Testis (tissue), 2 donors: Measurements from ENCODE around the gene GRM3.

Experiments
- CTCF ChIP-seq, 3 experiments: fragments of 450-650 bp in 2 of 3; fragments of 200-600 bp in 1 of 3; sonication (generic) in 1 of 3; IDR thresholded peaks; one replicate each; pipeline ENCODE4 v1.5.1; 2016 to 2019; ENCODE audit warnings: antibody characterized with exemption in 3 of 3, mild to moderate bottlenecking in 2 of 3, moderate library complexity in 1 of 3
- POLR2A ChIP-seq: fragments of 450-650 bp; IDR thresholded peaks from one replicate; pipeline ENCODE4 v1.6.1; 2017; ENCODE audit warnings: antibody characterized with exemption, mild to moderate bottlenecking, moderate library complexity

GRCh38 chr7:86762129-86762528 lies 118.4 kb downstream of the GRM3 start:
- TF ChIP-seq CTCF (IDR thresholded peaks at IDR 0.05) (no peak), POLR2A (no peak)
